ENCODE data around the gene SYCP2.

Gene SYCP2

DNA sequence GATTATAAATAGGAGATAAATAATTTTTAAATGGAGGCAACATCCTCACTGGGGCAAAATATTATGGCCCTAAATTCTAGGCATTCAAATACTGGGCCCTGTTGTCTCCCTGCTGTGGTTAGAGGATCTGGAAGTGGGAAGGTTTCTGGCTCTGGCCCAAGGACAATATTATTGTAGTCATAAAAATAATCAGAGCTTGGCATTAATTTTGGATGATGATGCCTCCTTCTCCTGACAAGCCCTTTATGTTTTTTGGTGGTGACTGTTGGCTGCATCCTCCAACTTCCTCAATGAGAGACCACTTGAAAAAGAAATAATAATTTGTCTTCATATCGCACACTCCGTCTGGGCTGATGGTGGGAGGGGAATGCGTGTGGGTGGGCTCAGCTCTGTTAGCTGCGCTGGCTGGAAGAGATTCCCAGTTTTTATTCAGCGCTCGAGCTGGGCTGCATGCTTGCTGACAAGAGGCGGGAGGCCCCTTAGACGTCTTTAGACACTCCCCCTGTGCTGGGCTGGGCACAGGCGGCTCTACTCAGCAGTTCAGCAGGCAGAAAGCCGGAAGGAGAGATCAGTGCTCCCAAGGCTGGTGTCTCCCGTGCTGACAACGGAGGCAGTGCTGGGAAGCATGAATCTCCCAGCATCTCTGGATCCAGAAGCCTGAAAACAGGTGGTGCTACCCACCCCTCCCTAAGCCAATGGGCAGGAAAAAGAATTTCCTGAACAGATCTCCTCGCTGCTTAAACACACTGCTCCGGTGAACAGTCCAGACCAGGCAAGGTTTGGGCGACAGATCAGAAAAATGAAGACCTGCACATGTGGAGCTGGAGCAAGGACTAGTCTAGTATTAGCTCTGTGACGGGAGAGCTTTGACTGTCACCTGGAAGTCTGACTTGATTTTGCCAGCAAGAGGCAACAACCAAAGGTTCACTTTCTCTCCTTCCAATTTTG lies 97.7 kb downstream of the SYCP2 start:
- DNase-seq (ENCODE audit: low read depth in 3 of 3), result no peak

DNA sequence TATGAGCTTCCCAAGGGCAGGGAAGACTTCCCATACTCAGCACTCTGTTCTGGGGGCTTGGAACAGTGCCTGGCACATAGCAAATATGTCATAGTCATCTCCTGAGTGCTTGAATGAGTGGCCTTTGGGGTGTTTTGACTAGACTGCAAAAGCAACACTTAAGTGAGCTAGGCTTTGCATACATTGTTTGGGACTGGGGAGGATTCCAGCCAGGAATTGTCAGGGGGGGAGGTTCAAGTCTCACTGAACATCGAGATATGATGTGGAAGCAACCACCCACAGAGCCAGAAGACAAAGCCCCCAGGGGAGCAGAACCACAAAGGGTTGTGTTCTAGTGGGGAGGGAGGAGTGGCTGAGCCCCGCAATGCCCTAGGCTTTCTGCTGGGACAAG lies 98.4 kb downstream of the SYCP2 start:
- DNase-seq (ENCODE audit: low read depth in 3 of 3), result no peak

DNA sequence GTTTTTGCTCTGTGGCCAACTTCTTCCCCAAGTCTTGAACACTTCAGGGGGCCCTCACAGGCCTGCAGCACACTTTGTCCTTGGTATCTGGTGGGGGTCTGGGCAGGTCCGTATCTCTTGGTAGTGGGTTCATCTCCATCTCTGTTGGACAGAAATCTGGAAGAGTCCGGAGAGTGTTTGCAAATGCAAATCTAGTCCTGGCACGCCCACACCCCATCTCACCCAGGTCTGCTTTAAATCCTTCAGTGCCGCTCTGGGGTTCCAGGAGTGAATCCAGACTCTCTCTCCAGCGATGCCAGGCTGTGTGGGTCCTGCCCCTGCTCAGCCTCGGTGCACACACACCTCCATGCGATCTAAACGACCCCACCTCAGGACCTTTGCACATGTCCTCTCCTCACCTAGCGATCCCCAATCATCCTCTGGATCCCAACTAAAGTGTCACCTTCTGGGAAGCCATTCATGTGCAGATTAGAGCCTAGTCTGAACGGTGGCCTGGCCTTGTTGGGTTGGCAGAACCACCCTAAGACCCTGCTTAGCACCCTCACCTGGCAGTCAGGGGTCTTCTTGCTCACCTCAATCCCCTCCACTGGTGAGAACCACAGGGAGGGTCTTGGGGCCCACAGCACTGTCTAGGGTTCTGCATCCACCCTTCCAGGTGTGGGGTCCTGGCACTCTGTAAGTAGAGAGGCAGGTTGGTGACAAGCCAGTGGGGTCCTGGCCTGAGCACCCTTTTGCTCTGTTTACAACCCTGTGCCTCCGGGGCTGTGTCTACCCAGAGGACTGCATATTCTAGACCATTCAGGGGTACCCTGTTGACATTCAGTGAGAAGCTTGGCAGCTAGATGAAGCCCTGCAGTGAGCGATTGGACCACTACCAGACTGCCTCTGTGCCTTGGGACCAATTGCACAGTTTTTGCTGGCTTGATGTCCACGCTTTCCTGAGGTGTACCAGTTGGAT lies 100.8 kb downstream of the SYCP2 start:
- no peak for DNase-seq (ENCODE audit: low read depth in 3 of 3)

DNA sequence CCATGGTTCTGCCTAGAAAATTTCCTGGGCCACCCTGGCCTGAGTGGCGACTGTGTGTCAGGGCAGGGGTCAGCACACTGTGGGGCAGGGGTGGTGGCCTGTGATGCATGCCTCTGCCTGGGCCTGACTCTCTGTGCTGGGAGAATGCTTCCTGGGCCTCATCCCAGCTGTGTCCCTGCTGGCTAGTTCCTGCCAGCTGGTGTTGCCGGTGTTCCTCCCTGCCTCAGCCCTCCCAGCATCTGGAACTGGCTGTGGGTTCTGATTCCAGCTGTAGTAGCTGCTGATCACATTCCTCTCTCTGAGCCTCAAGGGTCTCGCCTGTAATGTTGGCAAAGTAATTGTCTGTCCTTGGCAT lies 101.5 kb downstream of the SYCP2 start:
- no peak for DNase-seq (ENCODE audit: low read depth in 3 of 3)

DNA sequence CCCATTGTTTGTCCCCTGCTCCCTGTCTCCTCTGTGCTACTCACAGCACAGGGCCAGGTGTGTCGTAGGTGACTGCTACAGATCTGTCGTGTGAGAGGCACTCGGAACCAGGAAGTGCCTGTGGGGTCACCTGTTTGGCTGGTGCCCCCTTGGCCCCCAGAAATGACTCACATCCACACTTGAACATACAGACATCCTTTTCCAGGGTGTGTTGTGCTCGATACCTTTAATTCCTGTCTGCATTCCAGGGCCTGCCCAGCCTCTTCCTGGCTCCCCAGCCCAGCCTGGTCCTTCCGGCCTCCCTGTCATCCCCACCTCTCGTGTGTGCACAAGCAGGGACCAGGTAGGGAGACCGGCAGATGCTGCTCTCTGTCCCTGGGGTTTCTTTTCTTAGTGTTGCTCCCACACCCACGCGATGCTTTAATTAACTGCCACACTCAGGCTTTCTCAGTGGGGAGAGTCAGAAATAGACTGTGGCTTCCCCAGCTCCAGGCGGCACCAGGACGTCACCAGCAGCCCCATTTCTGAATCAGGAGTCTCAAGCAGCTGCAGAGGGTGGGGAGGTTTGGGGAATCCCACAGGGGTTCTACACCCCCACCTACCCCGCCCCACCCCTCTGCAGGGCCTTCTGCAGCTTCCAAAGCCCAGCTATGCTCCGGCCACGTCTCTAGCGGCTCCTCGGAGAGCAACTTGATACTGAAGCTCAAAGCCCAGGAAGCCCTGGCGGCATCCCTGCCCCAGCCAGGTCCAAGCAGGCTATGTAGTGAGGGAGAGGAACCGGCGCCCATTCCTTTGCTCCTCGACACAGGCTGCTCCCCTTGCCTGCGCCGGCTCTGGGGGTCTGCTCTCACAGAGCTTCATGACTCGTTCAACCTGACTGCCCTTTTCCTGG lies 102.2 kb downstream of the SYCP2 start:
- DNase-seq (ENCODE audit: low read depth in 3 of 3), result no peak

DNA sequence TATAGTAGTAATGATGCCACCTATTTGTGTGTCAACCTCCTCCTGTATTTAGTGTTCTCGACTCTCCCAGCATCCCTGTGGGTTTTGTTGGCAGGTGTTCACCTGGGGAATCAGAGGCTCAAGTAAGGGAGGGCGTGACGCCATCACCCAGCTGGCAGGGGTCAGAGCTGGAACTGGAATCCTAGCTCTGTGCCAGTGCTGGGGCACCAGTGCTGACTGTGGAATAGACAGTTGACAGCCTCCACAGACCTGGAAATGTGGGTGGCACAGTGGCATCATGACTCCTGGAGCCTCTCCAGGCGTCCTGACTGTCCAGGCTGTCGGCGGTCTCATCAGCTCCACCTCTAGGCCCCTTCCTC lies 102.8 kb downstream of the SYCP2 start:
- DNase-seq (ENCODE audit: low read depth in 3 of 3), result no peak

DNA sequence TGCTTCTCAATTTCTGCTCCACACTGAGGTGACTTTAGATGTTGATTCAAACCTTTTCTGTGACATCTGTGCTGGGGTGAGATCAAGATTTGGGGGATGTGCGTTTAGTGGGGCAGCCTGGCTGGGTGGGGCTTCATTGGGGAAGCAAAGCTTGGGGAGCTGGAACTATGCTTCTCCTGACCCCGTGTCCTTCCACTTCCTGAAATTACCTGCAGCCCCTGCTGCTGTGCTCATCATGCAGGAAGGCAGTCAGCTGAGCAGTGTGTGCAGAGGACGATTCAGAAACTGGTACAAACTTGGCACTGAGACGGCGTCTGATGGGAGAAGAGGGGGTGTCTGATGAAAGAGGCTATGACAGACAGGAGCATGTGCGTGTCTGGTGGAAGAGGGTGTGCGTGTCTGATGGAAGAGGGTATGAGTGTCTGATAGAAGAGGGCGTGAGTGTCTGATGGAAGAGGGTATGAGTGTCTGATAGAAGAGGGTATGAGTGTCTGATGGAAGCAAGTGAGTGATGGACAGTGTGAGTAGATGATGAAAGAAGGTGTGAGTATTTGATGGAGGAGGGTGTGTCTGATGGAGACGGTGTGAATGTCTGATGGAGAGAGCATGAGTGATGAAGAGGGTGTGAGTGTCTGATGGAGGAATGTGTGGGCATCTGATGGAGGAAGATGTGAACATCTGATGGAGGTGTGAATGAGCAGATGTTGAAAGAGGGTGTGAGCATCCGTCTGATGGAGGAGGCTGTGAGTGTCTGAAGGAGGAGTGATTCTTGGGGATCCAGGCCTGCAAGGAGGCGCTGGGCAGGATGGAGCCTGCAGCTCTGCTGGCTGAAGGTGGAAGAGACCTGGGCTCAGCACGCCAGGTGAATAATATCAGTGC lies 103.4 kb downstream of the SYCP2 start:
- no peak for DNase-seq (ENCODE audit: low read depth in 3 of 3)

DNA sequence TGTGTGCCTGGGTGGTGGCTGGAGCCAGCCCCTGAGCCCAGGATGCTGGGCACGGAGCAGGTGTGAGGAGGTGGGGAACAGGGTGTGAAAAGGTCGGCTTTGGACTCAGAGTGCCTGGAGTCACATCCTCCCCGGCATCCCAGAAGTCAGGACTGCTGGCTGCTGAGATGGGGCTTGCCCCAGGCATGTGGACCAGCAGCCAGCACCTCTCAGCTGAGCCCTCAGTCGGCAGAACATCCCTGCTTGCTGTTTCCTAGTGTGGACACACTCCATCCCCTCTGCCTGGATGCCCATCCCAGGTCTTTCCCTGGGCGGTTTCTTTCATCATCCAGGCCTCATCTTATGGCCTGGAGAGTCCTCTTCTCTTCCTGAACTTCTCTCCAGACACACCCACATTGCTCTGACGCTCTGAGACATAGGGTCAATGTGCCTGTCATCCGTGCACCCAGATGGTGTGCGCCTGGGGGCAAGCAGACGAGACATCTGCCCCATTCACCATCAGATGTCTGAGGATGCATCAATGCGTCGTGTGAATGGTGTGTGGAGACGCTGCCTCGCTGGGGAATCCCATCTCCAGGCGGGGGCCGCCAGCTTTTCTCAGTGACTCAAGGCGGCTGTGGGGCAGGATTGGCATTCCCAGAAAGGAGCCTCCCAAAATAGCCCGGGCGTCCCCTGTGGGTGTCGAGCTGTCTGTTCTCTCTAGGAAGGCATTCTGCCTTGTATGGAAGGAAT lies 104.2 kb downstream of the SYCP2 start:
- DNase-seq (ENCODE audit: low read depth in 3 of 3), result no peak

DNA sequence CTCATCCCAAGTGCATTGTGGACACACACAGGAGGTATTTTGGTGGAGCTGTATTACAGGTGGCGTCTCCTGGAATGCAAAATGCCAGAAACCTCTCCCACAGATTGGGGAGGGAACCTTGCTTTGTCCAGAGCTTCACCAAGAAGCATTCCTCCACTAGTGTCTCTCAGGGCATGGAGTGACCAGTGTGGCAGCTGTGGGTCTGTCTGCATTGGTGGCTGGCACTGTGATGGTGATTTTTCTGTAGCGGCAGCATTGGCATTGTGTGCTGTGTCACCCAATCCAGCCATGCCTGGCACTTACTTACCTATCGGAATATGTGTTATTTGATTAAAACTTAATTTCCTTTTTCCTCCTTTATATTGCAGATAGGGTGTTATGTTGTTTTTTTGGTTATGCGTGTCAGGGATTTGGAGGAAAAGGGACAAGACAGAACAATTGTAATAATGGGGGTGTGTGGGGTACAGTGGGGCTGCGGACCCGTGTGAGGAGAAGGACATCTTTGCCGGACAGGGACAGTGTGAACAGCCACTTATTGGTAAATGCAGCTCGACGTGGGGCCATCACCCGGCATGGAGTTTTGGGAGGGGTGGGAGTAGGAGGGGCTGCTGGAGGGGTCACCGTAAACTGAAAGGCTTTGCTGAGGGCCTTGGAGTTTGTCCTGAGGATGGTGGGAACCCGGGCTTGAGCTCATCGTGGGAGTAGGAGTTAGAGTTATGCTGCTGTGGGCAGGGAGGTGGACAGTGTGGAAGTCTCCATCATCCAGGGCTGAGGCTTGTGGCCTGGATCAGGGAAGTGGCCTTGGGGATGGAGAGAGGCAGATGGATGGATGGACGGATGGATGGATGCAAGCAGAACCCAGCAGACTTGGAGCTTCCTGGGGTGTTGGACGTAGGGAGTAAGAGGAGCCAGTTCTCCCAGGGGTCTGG lies 105.0 kb downstream of the SYCP2 start:
- no peak for DNase-seq (ENCODE audit: low read depth in 3 of 3)

DNA sequence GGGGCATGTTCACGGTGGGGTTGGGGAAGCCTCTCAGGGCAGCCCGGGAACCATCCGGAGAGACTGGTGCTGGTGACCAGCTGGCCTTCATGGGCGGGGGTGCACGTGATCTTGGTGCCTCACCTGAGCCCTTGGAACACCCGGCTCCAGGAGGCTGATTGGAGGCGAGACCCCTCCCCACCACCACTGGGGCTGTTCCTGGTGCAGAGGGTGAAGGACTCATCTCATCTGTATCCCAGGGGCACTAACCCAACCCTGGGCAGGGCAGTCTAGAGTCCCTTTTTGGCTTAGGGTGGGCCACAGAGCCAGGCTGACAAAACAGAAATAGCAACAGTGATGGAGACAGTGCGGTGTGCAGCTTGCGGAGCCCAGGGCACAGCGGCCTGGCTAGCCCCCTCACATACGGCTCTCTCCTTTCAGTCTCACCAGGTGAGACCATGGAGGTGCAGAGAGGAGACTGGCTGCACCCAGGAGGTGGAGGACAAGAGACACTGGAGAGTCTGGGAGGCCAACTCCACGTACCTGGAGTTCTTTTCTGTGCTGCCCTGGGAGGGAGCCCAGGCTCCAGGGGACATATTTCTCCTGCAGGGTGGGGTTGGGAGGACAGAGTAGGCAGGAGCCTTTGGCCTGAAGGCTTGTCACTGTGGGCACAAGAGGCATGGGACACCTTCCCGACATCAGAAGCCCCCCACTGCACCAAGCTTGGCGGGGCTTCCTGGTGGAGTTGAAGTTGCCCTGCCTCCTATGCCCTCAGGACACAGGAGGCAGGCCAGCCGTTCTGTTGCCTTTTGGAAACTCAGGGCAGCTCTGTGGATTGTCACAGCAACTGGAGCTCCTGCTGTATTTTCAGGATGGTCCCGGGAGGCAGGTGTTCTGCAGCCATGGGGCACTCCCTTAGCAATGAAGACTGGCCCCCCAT lies 106.0 kb downstream of the SYCP2 start:
- DNase-seq (ENCODE audit: low read depth in 3 of 3), result no peak

DNA sequence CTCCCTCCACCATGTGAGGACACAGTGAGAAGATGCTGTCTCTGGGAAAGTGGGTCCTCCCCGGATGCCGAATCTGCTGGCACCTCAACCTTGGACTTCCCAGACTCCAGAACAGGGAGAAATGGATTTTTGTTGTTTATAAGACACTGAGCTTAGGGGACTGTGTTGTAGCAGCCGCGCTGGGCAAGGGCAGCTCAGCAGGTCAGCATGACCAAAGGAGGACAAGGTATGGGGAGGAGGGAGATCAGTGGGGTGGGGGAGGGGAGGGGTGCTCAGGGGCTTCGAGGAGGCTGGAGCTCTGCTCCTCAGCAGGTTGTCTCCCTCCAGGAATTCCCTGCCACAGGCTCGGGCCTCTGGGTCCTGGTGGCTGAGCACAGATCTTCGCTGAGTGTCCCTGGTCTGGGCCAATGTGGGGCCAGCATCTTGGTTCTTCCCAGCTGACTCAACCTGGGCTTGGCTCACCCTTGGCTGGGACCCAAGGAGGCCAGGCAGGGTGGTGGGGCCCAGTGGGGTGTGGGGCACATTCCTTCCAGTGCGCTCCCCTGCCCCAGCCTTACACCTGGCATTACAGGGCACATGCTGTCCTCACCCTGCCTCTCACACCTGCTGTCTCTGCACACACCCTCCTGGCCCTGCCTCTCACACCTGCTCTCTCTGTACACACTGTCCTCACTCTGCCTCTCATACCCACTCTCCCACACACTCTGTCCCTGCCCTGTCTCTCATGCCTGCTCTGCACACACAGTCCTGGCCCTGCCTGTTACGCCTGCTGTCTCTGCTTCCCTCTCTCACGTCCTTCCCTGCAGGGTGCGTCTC lies 107.3 kb downstream of the SYCP2 start:
- DNase-seq (ENCODE audit: low read depth in 3 of 3), result no peak

DNA sequence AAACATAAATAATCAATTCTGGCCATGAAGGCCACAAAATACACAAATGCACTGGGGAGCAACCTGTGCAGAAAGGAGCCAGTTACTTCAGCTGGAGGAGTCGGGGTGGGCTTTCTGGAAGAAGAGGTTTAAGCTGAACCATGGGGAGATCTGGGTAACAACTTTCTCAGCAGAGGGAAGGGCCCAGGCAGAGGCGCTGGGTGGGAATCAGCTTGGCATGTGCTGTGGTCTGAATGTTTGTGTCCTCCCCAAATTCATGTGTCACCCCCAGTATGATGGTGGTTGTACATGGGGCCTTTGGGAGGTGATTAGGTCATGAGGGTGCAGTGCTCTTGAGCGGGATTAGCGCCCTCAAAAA lies 107.9 kb downstream of the SYCP2 start:
- no peak for DNase-seq (ENCODE audit: low read depth in 3 of 3)

DNA sequence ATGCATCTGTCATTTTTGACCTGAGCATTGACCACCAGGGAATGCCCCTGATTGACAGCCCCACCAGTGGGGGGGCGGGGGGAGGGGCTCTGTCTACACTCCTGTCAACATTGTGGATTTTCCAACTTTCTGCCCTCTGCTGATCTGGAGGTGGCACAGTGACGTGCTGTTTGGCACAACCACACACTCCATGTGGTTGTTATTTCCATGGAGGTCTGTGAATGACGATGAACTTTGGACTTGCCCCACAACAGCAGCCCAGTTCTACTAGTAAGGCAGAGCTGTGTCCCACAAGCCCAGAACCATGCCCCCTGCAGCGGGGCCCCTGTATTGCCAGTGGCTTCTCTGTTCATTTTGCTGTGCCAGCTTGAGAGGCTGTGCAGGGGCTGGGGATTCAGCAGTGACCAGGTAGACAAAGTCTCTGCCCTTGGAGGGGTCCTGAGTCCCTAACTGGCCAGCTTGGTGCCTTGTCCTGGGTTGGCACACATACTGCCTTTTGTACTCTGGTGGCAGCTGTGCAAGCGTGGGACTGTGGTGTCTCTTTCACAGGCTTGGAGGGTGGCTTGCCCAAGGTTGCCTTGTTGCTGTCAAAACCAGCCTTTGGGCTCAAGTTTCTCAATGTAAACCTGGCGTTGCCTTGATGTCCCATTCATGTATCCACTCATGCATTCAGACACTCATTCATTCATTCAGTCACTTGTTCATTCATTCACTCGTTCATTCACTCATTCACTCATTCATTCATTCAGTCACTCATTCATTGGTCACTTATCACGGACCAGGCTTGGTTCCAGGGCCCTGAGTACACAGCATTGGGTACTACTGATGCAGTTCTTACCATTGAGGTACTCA lies 108.5 kb downstream of the SYCP2 start:
- no peak for DNase-seq (ENCODE audit: low read depth in 3 of 3)

DNA sequence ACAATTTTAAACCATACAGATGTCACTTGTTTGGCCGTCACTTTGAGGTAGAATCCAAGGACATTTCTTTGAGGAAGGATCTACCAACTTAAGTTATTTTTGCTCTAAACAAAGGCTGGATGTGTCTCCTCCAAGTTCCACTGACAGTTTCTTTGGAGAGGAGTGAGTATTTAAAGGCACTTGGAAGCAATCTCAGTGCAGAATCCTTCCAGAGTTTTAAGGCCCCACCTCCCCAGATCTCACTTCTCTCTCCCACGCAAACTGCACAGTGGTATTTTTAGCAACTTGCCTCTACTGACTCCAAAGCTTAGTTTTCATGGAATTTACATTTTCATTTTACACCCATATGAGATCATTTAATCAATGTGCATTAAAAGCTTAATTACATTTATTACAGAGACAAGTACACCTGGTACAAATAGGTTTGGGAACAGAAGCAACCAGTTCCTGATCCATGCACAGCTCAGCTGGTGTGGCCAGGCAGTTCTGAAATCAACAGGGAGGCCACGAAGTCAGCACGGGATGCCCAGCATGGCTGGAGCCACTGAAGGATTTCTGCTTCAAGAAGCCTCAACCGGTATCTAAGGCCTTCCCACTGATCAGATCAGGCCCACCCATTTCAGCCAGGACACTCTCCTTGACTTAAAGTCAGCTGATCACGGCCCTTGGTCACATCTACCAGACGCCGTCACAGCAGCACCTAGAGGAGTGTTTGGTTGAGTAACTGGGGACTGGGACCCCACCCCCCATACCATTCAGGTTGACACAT lies 109.8 kb downstream of the SYCP2 start:
- DNase-seq (ENCODE audit: low read depth in 3 of 3), result no peak

DNA sequence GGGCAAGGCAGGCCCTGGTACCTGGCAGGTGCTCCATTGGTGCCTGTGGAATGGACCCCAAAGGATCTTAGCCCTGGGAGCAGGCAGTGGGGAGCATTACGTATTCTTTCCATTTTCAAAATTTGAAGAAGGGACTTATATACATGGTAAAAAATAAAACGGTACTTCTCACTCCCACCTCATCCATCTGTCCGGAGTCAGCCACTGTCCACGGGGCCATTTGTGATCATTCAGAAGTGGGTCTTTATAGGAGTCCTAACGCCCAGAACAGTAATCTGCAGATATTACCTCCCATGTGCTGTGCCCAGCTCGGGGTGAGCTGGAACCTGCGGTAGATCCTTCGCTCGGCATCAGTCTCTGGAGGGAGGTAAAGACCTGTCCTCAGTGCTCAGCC lies 110.4 kb downstream of the SYCP2 start:
- DNase-seq (ENCODE audit: low read depth in 3 of 3), result no peak

All from stimulated activated CD4-positive, alpha-beta T cell treated with anti-CD3 and anti-CD28 coated beads, TNF-alpha, amount 100 ng/mL, for 24 hours (primary cell).